ENCODE measurements around the gene EHHADH.

Gene EHHADH

DNA sequence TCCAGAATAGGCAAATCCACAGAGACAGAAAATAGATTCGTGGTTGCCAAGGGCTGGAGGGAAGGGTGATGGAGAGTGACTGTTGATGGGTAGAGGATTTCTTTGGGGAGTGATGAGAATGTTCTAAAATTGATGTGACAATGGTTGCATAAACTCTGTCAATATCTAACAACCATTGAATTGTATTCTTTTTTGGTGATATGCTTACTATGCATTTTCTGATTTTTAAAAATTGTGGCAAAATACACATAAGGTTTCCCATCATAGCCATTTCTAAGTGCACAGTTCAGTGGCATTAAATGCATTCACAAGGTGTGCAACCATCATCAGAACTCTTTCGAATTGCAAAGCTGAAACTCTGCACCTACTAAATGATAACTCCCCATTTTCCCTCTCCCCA, 56.8 kb downstream of the EHHADH start:
- DNase-seq (ENCODE audit: low spot score): no peak

DNA sequence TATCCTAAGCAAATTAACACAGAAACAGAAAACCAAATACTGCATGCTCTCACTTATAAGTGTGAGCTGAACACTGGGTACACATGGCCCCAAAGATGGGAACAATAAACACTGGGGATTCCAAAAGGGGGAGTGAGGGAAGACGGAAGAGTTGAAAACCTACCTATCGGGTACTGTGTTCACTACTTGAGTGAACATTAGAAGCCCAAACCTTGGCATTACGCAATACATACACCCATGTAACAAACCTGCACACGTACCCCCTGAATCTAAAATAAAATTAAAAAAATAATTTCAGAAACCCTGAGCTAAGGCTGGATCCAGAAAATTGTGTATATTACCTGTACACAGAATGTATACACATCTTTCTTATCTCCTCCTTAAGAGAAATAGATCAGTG, 58.2 kb downstream of the EHHADH start:
- DNase-seq (ENCODE audit: low spot score): no peak

DNA sequence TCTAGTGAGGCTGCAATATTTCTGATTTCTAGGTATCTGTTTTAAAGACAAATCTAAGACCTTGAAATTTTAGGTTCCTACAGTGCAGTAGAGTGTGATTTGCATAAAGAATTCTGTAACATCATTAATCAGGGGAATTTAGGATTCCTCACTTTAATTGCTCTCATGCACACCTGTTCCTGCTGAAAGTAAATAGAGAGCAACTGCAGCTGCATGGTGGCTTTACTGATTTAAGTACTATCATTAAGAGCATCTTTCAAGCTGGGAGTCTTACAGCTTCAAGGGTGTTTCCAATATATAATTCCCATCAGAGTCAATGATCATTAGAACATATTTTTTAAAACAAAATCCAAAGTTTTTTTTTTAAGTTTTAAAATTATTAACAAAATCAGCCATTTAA, 65.0 kb downstream of the EHHADH start:
- no peak for DNase-seq (ENCODE audit: low spot score)

DNA sequence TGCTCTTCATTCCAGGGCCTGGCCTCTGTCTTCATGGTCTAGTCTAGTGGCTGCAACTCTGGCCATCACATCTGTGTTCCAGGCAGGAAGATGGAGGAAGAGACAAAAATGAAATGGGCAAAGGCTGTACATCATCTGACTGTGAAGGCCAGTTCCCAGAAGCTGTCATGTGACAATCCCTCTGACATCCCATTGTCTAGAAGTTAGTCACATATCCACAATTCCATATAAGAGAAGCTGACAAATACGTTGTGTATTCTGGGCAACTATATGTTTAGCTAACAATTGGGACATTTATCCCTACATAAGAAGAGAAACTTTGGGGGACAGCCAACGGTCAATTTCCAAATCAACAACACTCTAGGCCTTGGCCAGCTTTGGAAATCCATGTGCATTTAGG, 66.5 kb downstream of the EHHADH start:
- DNase-seq (ENCODE audit: low spot score): no peak

DNA sequence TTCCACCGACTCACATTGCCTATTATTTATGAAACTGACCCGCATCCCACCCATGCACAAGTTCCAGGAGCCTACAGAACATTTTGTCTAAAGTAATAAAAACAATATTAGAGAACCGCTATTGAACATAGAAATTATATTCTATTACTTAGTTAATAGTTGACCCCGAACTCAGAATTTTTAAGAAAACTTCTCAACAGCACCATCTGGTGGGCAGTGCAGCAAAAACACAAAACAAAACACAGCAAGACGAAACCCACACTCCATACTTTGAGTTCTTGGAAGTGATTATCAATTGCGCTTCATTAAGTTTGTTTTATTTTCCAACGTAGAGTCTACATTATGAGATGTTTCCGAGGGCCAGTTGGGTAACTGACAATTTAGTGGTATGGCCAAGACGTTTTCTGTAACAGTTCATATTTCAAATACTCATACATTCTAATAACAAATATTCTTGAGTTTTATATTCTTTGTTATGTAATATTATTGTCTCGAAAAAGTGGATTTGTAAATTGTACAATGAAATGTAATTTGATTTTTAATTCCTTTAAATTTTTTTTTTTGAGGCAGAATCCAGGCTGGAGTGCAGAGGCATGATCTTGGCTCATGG, 77.0 kb downstream of the EHHADH start:
- no peak for DNase-seq (ENCODE audit: low spot score)

DNA sequence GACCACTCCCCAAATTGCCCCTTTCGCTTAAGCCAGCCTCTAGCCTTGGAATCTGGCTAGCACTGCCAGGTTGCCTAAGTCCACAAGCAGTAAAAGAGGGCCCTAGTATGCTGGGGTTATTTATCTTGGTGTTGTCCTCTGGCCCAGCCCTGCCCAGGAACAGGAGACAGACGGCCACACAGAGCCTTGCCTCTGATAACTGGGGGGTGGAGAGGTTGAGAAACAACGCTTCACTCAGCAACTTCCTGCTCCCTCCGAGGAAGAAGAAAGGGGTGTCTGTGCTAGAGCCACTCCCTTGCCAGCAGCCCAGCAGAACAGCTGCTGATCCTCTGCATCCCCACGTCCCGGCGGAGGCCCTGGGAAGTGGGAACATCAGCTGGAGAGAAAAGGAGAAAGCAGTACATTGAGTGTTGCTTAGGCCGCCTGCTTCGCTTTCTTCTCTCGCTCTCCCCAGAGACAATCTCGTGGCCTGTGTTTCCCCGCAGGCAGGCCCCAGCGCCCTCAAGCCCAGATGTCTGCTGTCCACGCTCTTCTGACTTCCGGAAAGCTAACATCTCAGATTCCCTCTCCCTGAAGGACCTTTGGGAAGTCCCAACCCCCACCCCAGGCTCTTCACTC, 78.4 kb downstream of the EHHADH start:
- DNase-seq (ENCODE audit: low spot score): no peak

DNA sequence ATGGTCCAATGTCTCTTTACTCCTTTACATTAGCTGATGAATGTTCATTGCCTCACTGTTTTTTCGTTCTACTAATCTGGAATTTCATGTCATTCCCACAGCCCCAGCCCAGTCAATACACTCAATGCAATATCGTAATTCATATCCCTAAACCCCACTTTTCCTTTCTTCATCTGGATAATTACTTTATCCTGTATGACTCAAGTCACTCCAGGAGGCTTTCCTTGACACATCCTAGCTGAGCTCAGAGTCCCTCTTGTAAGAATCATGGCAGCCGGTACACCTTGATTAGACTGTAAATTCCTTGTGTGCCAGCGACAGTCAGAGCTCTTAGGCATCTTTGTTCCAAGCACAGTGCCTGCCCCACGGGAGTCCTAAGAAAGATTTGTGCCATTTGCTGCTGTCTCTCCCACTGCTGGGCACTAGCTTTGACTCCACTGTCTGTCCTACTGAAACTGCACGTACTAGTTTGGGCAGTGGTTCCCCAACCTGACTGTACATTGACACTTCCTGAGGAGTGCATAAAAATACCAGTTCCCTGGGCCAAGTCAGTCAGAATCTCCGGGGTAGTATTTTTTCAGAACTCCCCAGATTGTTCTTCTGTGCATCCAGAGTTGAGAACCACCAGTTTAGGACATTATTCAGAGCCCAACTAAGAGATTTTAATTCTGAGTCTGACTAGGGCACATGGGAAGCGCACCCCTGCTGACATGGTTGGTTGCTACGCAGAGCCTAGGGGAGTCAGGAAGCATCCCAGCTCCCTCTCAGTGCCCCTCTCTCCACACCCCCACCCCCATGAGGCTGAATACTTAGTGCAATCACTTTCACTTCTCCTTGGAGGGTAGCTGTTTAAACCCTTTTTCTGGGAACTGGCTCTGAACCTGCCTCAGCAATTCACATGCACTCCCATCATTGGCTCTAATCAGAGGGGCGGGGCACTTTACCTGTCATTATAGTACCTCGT, 81.5 kb downstream of the EHHADH start:
- no peak for DNase-seq (ENCODE audit: low spot score)

DNA sequence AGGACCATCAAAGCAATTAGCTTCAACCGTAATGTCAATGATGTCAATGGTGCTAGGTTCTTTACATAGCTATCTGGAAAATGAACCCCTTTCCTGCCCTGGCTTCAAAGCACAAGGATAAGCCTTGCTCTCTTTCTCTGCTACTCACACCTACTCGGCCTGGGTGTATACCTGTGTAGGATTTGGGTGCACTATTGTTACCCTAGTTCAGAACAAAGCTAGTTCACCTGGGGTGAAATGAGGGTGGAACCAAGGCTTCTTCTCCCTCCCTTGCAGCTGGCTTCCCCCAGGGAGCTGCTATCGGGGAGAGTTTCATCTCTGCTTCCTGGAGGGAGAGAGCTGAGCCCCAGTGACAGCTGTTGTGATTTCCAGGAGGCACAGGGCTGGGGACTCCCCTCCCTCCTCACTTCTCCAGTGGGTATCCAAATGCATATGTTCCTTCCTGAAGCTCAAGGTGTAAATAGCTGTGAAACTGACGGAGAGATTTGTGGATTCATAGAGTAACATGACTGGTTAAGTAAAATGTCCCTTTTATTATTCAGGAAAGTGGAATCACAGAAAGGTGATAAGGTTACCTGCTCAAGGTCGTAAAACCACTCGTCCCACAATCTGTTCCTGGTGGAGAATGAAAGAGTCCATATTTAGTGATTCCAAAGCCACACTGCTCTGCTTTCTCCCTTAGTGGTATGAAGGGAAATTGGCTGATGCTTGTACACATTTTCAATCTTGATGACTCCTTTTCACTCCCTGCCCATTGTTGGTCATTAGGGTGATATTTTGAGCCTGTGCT, 89.2 kb downstream of the EHHADH start:
- DNase-seq (ENCODE audit: low spot score): no peak

DNA sequence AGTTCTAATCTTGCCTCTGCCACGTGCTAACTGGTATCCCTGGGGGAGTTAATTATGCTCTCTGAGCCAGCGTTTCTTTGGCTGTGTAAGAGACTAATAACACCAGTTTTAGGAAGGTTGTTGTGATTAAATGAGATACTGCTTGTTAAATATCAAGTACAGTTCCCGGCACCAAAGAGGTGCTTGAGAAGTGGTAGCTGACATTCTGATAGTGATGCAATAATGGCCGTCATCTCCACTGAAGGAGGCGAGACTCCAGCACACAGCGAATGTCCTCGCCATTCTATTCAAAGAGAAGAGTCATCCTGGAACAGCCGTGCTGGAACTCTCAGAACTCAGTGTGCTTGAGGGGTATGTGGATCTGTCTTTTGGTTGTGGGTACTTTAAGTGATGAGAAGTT, 91.2 kb downstream of the EHHADH start:
- DNase-seq (ENCODE audit: low spot score): no peak

DNA sequence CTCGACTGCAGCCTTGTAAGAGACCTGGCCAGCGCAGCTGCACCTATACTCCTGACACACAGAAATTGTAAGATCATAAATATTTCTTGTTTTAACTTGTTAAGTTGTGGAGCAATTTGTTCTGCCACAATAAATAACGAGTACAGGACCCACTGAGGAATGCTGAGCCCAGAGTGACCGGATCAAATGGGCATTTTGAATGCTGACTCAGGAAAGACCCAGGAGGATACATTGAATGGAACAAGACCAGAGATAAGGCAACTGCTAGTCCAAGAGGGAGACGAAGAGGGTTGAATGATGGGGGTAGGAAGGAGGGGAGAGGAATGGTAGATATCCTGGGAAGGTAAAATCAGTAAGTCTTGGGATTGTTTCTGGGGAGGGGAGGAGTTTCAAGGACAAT, 92.1 kb downstream of the EHHADH start:
- DNase-seq (ENCODE audit: low spot score): no peak

DNA sequence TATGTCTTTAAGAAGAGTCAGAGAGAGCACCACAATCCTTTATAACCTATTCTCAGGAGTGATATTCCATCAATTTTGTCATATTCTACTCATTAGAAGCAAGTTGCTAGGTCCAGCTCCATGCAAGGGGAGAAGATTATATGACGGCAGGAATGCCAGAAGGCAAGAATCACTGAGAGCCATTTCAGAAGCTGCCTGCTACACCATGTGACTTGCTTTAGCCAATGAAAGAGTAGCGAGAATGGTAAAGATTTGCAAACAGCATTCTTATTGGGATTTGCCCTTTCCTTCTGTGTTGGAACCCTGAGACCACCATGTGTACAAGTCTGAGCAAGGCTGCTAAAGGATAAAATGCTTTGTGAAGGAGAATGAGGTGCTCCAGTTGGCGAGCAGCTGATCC, 96.5 kb downstream of the EHHADH start:
- DNase-seq (ENCODE audit: low spot score): no peak

DNA sequence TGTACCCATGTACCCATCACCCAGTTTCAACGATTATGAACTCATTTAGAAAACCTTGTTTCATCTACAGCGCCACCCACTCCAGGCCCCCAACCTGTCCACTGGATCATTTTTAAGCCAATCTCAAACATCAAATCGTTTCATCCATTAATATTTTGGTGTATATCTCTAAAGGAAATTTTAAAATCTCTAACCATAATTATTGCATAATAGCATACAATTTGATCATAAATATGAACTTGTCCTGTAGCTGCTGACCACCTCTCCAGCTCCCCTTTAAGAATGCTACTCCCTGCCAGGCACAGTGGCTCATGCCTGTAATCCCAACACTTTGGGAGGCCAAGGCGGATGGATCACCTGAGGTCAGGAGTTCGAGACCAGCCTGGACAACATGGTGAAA, 98.2 kb downstream of the EHHADH start:
- no peak for DNase-seq (ENCODE audit: low spot score)

DNA sequence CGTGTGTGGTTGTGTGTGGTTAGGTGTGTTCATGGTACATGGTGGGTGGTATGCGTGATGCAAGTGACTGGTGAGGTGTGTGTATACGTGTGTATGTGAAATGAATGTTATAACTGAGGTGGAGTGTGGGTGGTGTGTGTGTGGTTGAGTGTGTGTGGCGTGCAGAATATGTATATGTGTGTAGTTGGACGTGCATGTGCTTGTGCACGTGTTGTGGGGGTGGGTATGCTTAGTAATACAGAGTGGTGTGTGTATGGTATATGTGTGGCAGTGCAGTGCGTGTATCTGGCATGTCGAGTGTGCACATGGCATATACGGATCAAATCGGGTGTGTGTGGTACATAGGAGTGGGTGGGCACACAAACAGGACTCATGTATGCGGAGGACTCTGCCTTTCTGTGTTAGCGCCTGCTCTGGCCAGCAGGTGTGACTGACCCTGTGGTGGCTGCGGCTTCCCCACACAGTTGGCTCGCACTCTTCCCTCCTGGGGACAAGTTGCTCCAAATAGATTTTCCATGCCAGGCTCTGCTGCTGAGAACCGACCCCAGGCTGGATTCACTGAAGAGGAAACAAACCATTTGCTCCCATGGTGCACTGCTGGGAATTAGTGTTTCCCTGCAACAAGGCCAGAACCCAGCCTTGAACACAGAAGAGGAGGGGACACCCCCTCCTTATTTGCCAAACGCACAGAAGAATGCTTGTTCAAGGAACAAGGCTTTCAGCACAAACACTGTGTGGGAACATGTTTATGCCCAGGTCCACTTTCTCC, 99.8 kb downstream of the EHHADH start:
- no peak for DNase-seq (ENCODE audit: low spot score)

DNA sequence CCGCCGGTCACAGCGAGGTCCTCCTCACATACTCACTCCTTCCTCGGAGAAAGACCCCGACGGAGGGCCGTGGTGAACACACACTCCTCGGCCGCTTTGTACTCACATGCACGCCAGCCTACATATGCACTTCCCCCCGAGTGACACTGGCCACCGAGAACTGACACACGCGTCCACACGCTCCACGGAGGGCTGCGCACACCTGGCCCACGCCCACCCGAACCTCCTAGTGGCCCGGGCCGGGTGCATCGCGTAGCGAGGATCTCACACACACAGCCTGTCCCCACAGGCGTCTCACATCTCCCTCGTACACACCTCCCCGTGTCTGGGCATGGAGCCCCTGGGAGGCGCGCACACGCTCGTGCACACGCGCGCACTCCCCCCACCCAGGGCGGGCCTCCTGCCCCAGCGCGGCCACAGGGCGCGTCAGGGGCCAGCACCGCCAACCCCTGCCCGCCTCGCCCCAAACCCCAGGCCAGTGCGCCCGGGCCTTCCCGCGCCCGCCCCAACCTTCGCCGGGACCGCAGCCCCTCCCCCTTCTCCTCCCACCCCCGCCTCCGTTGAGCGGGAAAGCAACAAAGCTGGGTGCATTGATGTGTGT, 100.6 kb downstream of the EHHADH start:
- DNase-seq (ENCODE audit: low spot score): no peak

DNA sequence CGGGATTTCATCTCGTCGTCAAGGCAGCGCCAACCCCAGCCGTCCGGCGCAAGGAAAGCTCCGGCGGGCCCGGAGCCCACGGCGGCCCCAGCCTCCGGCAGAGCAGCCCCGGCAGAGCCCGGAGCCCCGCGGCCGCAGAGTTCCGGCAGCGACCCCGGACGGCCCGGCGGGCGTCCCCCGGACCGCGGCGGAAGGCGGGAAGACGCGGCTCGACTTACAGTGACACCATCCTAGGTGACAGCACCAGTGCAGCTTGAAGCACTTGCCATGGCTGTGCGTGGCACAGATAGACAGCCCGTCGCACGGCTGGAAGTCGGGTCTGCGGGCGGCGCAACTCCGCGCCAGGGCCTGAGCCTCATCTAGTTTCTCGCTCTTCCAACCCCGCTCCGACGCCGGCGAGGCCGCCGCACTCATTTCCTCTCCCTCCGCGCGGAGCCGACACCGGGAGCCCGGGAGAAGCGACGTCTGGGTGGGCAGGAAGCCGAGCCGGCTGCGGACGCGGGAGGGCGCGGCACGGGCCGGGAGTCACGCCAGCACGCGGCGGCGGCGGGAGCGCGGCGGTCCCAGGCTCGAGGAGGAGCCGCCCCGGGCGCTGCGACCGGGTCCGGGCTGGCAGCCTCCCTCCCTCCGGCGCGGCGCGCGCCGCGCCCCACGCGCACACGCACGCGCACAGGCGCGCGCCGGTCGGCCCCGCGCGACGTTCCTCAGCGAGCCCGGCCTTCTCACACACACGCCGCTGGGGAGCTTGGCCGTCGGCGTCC, 101.3 kb downstream of the EHHADH start, which contains the start of gene C3orf70:
Gene C3orf70, minus strand, starts transcription at position 651 of the 761 bp plus-strand sequence. Its CDS starts 237 bp downstream, at position 414.
- DNase-seq (ENCODE audit: low spot score): no peak

DNA sequence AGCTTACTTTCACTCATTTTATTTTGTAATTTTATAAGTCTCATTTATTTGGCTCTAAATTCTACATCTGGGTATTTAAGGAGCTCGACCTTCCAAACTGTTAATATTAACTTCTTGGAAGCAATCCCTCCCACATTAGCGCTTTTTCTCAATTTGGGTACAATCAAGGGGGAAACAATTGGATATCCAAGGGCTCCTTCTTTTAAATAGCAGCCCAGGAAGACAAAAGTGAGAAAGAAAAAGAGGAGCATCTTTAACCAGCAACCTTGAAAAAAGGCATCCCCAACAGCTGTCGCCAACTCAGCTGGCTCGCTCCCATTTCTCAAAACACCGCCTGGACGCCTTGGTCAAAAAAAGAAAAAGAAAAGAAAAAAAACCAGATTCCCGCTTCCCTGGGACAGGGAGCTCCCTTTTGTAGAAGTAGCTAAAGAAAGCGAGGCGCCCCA, 101.9 kb downstream of the EHHADH start:
- no peak for DNase-seq (ENCODE audit: low spot score)

DNA sequence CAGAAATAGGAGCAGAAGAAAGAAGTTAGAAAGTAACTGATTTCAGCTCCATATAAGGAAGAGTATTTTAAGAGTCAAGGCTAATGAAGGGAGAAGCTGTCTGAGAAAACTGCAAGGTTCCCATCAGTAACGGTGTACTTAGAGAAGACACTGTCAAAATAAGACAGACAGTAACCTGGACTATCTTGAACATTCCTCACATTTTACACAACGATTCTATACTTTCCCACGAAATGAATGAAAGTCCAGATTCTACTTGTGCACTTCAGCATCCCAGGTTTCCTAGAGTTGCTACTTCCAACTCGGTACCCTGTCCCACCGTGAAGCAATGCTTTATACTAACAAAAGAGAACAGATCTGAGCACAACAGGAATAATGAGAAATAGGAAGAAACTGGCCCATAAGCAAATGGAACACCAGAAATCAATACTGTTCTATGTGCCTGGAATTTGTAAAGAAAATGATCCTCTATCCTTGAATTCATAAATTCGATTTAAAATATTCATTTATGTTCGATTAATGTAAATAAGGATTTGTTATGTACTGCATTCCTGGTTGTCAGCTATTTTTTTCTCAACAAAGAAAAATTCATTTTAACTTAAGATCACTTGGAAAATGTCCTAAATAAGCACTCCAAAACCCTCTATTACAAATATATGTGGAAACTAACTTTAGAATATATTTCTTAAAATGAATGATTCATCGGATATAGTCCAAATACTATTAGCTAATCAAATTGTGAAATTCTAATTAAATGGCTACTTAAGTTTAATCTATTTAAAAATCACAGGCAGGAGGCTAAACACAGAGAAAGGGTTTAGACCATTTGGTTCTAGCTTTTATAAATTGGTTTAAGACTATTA, 102.5 kb downstream of the EHHADH start:
- DNase-seq (ENCODE audit: low spot score): no peak

DNA sequence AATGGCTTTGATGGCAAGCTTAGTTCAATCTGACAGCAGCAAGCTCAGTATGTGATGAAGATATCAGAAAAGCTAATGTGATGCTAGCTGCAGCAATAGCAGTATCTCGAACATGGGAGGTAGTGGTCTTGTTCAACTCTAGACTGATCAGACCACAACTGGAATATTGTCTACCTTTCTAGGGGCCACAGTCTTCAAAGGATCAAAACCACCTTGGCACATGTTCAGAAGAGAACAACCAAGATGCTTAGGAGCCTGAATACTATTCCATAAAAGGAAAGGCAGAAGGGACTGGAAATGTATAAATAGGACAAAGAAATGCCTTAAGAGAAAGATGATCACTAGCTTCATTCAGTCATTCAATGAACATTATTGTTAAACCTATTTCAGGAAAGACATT, 103.3 kb downstream of the EHHADH start:
- no peak for DNase-seq (ENCODE audit: low spot score)

DNA sequence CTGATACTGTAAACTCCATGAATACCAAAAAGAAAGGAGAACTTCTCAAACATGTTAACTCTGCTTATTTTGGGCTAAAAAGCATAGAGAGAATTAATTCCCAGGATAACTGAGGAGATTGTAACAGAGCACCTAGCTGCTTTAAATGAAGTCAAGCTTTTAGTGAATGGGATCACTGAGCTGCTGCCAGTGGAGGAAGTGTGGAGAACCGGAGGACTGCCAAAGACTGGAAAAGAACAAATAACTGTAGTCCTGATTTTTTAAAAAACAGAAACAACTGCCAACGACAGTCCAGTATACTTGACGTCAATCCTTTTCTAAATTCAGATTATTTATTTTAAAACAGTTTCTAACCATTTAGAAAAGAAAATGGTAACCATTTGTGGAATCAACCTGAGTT, 104.3 kb downstream of the EHHADH start:
- no peak for DNase-seq (ENCODE audit: low spot score)
